GM19238 (cell line): ENCODE results near the gene DDX46.
"Not testable (repeated sequence)": the region's sequence is repeated elsewhere in the genome, so short reads cannot be mapped to it uniquely, and the experiment has no call there.

Experiments used
- DNase-seq: peaks from one replicate; pipeline ENCODE4 v3.0.0; 2011; ENCODE audit warnings: low spot score; ENCODE audit not compliant: insufficient read length

DDX46 gene

GRCh38 chr5:134840811-134841210, 82.2 kb downstream of the DDX46 start:
- DNase-seq, result no peak

GRCh38 chr5:134844252-134844651, 85.7 kb downstream of the DDX46 start:
- no peak for DNase-seq

GRCh38 chr5:134845335-134845851, 86.8 kb downstream of the DDX46 start:
- no peak for DNase-seq

- DNase-seq, result peak; percentile 89
These were observed 87.5 kb downstream of the DDX46 start, which contains the start of gene C5orf24 for GRCh38 chr5:134845852-134846640. Gene C5orf24 (plus strand): TSS chr5:134845968. CDS start chr5:134854901, 8,933 bp downstream.

GRCh38 chr5:134846641-134846960, 88.0 kb downstream of the DDX46 start:
- peak; percentile 10 for DNase-seq

- not testable (repeated sequence) for DNase-seq
These were observed 90.9 kb downstream of the DDX46 start for GRCh38 chr5:134849434-134849933.

GRCh38 chr5:134851307-134851923, 92.8 kb downstream of the DDX46 start:
- no peak for DNase-seq

- not testable (repeated sequence) for DNase-seq
These were observed 97.9 kb downstream of the DDX46 start for GRCh38 chr5:134856465-134856864.

- no peak for DNase-seq
These were observed 98.8 kb downstream of the DDX46 start for GRCh38 chr5:134857401-134857800.

- no peak for DNase-seq
These were observed 106.1 kb downstream of the DDX46 start for GRCh38 chr5:134864707-134865106.

GRCh38 chr5:134873494-134873893, 114.9 kb downstream of the DDX46 start:
- DNase-seq, result no peak

- peak; percentile 81 for DNase-seq
These were observed 115.6 kb downstream of the DDX46 start, which contains the start of gene TXNDC15 for GRCh38 chr5:134873987-134874830. Gene TXNDC15 (plus strand): TSS chr5:134874371. CDS start chr5:134874428, 57 bp downstream.

GRCh38 chr5:134874831-134875655, 116.5 kb downstream of the DDX46 start:
- DNase-seq, result peak; percentile 23

GRCh38 chr5:134877159-134877558, 118.6 kb downstream of the DDX46 start:
- DNase-seq, result peak; percentile 60

- no peak for DNase-seq
These were observed 119.8 kb downstream of the DDX46 start for GRCh38 chr5:134878403-134878802.

GRCh38 chr5:134879456-134879855, 120.9 kb downstream of the DDX46 start:
- no peak for DNase-seq
